Measurements from ENCODE around the gene SYT1.

The SYT1 gene

DNA sequence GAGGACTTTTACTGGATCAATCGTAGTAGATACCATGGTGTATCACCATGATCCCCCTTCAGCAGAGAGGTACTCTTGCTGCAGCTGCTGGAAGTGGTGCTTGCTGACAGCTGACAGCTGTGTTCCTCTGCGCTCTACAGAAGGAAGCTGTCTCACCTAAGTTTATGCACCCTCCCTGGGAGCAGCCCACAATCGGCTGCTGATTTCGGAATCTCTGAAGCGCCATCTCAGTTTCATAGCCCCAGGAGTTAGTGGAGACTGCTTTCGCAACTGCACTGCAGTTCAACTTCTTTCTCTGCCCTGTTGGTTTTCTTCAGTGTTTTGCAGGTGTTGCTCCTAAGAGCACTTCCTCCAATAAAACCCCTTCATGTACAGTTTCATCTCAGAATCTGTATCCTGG is 588.3 kb downstream of the SYT1 start:
- DNase-seq (ENCODE audit: insufficient read length, low spot score) = no peak
- TF ChIP-seq, protein P1, sequence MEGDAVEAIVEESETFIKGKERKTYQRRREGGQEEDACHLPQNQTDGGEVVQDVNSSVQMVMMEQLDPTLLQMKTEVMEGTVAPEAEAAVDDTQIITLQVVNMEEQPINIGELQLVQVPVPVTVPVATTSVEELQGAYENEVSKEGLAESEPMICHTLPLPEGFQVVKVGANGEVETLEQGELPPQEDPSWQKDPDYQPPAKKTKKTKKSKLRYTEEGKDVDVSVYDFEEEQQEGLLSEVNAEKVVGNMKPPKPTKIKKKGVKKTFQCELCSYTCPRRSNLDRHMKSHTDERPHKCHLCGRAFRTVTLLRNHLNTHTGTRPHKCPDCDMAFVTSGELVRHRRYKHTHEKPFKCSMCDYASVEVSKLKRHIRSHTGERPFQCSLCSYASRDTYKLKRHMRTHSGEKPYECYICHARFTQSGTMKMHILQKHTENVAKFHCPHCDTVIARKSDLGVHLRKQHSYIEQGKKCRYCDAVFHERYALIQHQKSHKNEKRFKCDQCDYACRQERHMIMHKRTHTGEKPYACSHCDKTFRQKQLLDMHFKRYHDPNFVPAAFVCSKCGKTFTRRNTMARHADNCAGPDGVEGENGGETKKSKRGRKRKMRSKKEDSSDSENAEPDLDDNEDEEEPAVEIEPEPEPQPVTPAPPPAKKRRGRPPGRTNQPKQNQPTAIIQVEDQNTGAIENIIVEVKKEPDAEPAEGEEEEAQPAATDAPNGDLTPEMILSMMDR (IDR thresholded peaks at IDR 0.05; ENCODE audit: insufficient read depth, missing control alignments) = no peak
- no peak for FAIRE-seq

DNA sequence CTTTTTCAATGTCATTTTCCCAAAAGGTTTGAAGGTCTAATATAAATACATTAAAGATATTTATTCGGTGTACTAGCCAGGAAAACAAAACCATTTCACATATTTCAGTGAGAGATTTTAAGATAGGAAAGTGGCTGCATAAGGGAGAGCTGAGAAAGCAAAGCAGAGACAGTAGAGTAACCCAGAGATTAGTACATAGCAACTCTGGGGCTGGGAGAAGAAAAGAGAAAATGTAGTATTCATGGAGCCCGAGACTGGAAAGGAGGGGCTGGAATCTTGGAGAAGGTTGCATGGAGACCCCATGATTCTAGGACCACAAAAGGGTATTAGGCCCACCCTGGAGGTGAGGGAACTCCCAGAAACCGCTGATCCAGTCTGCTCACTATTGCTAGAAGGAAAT is 589.2 kb downstream of the SYT1 start:
- no peak for FAIRE-seq
- DNase-seq (ENCODE audit: insufficient read length, low spot score) = no peak
- TF ChIP-seq, protein P1 (IDR thresholded peaks at IDR 0.05; ENCODE audit: insufficient read depth, missing control alignments) = no peak

DNA sequence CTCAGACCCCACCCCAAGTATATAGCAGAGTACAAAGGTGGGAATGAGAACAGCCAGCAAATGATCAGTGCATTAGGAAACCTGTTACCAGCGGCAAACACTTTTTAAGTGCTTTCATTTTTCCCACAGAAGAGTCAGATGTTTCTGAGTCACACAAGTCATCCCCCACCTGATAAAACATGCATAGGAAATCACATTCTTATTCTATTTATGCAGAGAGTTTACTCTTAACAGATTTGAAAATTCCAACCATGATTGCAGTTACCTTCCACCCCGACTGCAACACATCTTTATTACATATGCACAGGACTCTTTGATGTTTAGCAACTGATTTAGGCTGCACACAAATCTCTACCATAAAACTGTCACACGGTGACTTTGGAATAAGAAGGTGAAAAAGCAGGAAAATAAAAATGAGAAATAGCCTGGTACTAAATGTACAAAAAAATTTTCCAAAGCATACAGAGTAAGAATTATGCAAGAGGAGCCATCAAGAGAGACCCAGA is 589.8 kb downstream of the SYT1 start:
- DNase-seq (ENCODE audit: insufficient read length, low spot score) = no peak
- TF ChIP-seq, protein P1 (IDR thresholded peaks at IDR 0.05; ENCODE audit: insufficient read depth, missing control alignments) = no peak
- no peak for FAIRE-seq

DNA sequence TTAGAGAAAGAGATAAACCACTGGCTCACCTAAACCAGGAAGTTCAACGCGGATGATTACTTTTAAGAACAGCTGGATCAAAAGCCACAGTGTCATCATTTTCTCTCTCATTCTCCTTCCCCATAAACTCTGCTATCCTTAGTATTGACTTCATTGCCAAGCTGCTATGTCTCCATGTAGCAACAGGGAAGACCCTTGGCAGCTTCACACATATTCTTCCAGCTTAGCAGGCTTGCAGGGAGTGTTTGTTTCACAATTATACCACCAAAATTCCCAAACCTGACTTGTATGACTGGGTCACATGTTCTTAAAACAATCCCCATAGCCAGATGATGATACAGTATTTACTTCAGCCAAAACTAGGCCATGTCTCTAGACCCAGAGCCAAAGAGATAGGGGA is 590.7 kb downstream of the SYT1 start:
- FAIRE-seq = no peak
- TF ChIP-seq, protein P1 (IDR thresholded peaks at IDR 0.05; ENCODE audit: insufficient read depth, missing control alignments) = no peak
- DNase-seq (ENCODE audit: insufficient read length, low spot score) = no peak

DNA sequence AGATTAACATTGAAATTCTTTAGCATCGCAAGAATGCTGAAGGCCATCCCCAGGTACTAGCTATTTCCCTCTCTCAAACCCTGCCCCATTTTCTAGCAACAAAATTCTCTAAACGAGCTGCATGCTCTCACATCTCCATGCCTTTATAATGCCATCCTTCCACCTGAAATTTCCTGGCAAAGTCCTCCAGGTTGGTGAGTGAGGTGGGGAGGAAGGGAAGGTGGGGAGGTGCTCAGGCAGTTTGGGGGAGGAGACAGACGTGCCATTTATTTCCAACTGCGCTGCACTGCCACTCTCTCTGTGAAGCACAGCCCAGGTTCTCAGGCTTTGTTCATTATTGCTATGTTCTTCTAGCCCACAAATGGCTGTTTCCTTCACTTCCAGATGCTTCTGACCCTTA is 617.7 kb downstream of the SYT1 start:
- no peak for DNase-seq (ENCODE audit: insufficient read length, low spot score)
- FAIRE-seq = no peak
- TF ChIP-seq, protein P1 (IDR thresholded peaks at IDR 0.05; ENCODE audit: insufficient read depth, missing control alignments) = no peak

DNA sequence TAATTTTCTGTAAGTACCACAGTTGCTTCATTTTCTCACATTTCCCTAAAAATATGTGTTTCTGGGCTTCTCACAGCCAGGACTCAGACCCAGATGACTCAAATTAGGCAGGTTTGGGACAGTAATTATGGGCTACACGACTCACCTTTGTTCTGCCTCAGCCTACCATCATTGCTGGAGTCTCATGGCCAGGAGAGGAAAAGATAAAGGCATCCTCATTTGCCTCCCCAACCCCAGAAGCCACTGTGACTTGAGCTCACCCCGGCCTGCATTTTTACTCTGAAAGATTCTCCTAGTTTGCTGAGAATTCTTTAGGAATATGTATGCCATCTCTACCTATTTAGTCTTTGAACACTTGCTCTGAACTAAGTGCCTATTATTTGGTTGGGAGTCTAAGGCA is 618.3 kb downstream of the SYT1 start:
- no peak for DNase-seq (ENCODE audit: insufficient read length, low spot score)
- no peak for FAIRE-seq
- TF ChIP-seq, protein P1 (IDR thresholded peaks at IDR 0.05; ENCODE audit: insufficient read depth, missing control alignments) = no peak

DNA sequence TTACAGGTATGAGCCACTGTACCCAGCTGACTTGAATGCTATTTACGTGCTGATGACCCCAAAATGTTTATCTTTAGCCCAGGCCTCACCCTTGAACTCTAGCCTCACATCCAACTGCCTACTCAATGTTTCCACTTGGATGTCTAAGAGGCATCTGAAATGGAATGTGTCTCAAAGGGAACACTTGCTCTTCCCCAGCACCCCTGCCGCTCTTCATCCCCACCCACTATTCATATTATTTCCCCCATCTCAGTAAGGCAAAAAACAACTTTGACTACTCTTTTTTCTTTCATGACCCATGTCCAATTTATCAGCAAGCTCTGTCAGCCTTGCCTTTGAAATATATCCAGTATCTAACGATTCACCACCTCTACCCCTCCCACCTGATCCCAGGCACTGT is 621.6 kb downstream of the SYT1 start:
- no peak for DNase-seq (ENCODE audit: insufficient read length, low spot score)
- no peak for FAIRE-seq
- TF ChIP-seq, protein P1 (IDR thresholded peaks at IDR 0.05; ENCODE audit: insufficient read depth, missing control alignments) = no peak

All from D721Med (cell line).